ENCODE measurements around the gene CCDC57.

- TF ChIP-seq, protein P1, sequence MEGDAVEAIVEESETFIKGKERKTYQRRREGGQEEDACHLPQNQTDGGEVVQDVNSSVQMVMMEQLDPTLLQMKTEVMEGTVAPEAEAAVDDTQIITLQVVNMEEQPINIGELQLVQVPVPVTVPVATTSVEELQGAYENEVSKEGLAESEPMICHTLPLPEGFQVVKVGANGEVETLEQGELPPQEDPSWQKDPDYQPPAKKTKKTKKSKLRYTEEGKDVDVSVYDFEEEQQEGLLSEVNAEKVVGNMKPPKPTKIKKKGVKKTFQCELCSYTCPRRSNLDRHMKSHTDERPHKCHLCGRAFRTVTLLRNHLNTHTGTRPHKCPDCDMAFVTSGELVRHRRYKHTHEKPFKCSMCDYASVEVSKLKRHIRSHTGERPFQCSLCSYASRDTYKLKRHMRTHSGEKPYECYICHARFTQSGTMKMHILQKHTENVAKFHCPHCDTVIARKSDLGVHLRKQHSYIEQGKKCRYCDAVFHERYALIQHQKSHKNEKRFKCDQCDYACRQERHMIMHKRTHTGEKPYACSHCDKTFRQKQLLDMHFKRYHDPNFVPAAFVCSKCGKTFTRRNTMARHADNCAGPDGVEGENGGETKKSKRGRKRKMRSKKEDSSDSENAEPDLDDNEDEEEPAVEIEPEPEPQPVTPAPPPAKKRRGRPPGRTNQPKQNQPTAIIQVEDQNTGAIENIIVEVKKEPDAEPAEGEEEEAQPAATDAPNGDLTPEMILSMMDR (IDR thresholded peaks at IDR 0.05): no peak
- no peak for TF ChIP-seq POLR2AphosphoS5 (IDR thresholded peaks at IDR 0.05)
- no peak for TF ChIP-seq POLR2A (IDR thresholded peaks at IDR 0.05)
- no peak for TF ChIP-seq EP300 (IDR thresholded peaks at IDR 0.05; ENCODE audit: low read depth)
These were observed 3.3 kb upstream of the CCDC57 start for GRCh38 chr17:82215972-82216300.

All from transverse colon (tissue), 4 donors.